ENCODE results near the gene ARAP2. TPM values are rescaled to one million over a fixed set of nuclear protein-coding genes. Genes with fewer than 3 reads are reported as not detected.

The ARAP2 gene
- total and polyA plus RNA-seq, 9 of the 15 experiments (the other 6 are each of a cell fraction or from before 2014, with no cell fraction given), result 0.03 to 0.35 (median 0.11) TPM; not detected in 4

DNA sequence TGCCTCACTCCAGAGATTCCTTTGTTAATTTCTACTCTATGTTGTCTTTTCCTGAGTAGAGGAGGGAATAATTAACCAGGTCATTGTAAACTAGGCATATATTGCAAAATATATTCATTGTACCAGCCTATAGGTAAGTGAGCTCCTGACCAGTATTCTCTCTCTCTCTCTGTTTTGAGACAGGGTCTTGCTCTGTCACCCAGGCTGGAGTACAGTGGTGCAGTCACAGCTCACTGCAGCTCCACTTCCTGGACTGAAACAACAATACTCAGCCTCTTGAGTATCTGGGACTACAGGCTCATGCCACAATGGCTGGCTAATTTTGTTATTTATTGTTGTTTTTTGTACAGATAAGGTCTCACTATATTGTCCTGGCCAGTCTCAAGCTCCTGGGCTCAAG, 198.3 kb downstream of the ARAP2 start:
- BruUV-seq (replicated peaks), result no TSS peak
- TF ChIP-seq FOXA1 (IDR thresholded peaks at IDR 0.05; ENCODE audit: borderline replicate concordance) (no peak), FOXO4 (CRISPR knock-in tag; IDR thresholded peaks at IDR 0.05) (no peak), ZNF589 (CRISPR knock-in tag; IDR thresholded peaks at IDR 0.05; ENCODE audit: low read depth) (no peak), SLC30A9 (CRISPR knock-in tag; IDR thresholded peaks at IDR 0.05) (no peak), KLF1 (tag; IDR thresholded peaks at IDR 0.05) (no peak), SRSF1 (IDR thresholded peaks at IDR 0.05; ENCODE audit: low read depth, low read length) (no peak), RBM39 (optimal IDR thresholded peaks at IDR 0.05; ENCODE audit: low read depth, low read length) (no peak), NUFIP1 (IDR thresholded peaks at IDR 0.05; ENCODE audit: partially characterized antibody) (no peak), MTF1 (CRISPR knock-in tag; IDR thresholded peaks at IDR 0.05; ENCODE audit: borderline replicate concordance) (no peak)
- TF ChIP-seq, protein P1, sequence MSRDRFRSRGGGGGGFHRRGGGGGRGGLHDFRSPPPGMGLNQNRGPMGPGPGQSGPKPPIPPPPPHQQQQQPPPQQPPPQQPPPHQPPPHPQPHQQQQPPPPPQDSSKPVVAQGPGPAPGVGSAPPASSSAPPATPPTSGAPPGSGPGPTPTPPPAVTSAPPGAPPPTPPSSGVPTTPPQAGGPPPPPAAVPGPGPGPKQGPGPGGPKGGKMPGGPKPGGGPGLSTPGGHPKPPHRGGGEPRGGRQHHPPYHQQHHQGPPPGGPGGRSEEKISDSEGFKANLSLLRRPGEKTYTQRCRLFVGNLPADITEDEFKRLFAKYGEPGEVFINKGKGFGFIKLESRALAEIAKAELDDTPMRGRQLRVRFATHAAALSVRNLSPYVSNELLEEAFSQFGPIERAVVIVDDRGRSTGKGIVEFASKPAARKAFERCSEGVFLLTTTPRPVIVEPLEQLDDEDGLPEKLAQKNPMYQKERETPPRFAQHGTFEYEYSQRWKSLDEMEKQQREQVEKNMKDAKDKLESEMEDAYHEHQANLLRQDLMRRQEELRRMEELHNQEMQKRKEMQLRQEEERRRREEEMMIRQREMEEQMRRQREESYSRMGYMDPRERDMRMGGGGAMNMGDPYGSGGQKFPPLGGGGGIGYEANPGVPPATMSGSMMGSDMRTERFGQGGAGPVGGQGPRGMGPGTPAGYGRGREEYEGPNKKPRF (IDR thresholded peaks at IDR 0.05; ENCODE audit: low read depth, low read length), result no peak
- Histone ChIP-seq H3K9ac (ENCODE audit: insufficient read depth in 1 of 2, low read depth in 2 of 2, low read length in 2 of 2) (no peak overlapping the region), H3K79me2 (ENCODE audit: control insufficient read depth, insufficient read depth, low read length) (no peaks in the 10 kb centered on the region), H3K4me2 (ENCODE audit: insufficient read depth, low read length) (no peak overlapping the region), H3K9me3 (replicated peaks; ENCODE audit: control insufficient read depth, insufficient read depth, low read depth, low read length) (no peaks in the 10 kb centered on the region), H3K27ac (ENCODE audit: extremely low read depth, low read depth, low read length) (no peak overlapping the region), H3K4me3 (no peak overlapping the region), H4K20me1 (replicated peaks; ENCODE audit: control insufficient read depth, insufficient read depth, low read length) (no peaks in the 10 kb centered on the region), H2AFZ (ENCODE audit: low read depth, low read length) (no peak overlapping the region), H3K36me3 (ENCODE audit: control insufficient read depth, insufficient read depth, low read length) (no peaks in the 10 kb centered on the region), H3K27me3 (ENCODE audit: control insufficient read depth in 2 of 2, insufficient read depth in 2 of 2, low read length in 2 of 2) (no peaks in the 10 kb centered on the region), H3K4me1 (replicated peaks in 1 of 2; ENCODE audit: control insufficient read depth in 2 of 2, insufficient read depth in 2 of 2, low read length in 2 of 2) (no peaks in the 10 kb centered on the region), H3K9me1 (ENCODE audit: control insufficient read depth, insufficient read depth, low read length) (no peaks in the 10 kb centered on the region)
- POLR2A ChIA-PET, result no interaction called here
- DNase-seq (ENCODE audit: extremely low read depth in 1 of 4, low spot score in 3 of 4) (no peak), FAIRE-seq (no peak), ATAC-seq (no peak)
- intact Hi-C loops (cut with micrococcal nuclease), result no loop called here
- CTCF ChIA-PET (ENCODE audit: low intra/inter-chr PET ratio), result no interaction called here
- in situ Hi-C loops (cut with MboI), result no loop called here
